Peyer's patch (tissue), 4 donors: ENCODE data around the gene NAT10.

Experiments used
- POLR2A ChIP-seq, 2 donors: fragments of 450-650 bp; IDR thresholded peaks; one replicate each; pipeline ENCODE4 v1.5.1; 2017; ENCODE audit warnings: antibody characterized with exemption in 2 of 2, mild to moderate bottlenecking in 2 of 2, moderate library complexity in 2 of 2
- TF ChIP-seq, protein P1 (sequence below), 6 experiments: fragments of 450-650 bp in 4 of 6; fragments of 200-600 bp in 2 of 6; sonication (generic) in 1 of 6; IDR thresholded peaks; one replicate each; pipeline ENCODE4 v1.5.1; 2017 to 2019; ENCODE audit warnings: antibody characterized with exemption in 6 of 6, mild to moderate bottlenecking in 3 of 6, moderate library complexity in 1 of 6

DNA sequence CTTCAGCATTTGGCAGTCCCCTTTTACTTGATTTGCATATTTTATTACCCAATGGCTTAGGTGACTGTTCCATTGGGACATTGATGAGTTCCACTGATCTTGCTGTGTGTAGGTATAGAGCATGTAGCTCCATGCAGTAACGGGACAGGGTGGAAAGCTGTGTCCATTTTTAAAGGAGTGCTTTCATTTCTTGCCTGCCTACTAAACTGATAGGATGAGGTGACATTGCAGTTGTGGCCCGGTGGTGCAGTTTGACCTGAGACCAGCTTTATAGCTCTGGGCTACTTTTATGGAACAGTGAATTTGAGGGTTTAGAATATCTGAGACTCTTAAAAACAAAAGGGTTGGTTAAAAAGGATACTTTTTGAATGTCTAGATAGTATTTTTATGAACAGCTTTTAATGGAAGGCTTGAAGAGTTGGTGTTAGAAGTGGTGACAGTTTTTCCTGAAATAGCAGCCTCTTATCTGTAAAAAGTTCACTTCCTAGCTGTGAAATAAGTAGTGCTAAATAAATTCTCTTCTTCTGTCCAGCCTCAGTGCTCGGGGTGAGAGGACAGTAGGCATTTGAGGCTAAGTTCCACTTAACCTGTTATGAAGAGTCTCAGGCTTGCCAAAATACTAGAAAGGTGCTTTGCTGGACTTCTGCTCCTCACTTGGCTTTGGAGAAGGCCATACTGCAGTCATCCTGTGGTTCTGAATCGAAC is 27.0 kb downstream of the NAT10 start:
- TF ChIP-seq, protein P1, sequence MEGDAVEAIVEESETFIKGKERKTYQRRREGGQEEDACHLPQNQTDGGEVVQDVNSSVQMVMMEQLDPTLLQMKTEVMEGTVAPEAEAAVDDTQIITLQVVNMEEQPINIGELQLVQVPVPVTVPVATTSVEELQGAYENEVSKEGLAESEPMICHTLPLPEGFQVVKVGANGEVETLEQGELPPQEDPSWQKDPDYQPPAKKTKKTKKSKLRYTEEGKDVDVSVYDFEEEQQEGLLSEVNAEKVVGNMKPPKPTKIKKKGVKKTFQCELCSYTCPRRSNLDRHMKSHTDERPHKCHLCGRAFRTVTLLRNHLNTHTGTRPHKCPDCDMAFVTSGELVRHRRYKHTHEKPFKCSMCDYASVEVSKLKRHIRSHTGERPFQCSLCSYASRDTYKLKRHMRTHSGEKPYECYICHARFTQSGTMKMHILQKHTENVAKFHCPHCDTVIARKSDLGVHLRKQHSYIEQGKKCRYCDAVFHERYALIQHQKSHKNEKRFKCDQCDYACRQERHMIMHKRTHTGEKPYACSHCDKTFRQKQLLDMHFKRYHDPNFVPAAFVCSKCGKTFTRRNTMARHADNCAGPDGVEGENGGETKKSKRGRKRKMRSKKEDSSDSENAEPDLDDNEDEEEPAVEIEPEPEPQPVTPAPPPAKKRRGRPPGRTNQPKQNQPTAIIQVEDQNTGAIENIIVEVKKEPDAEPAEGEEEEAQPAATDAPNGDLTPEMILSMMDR (IDR thresholded peaks at IDR 0.05): no peak
- TF ChIP-seq POLR2A (IDR thresholded peaks at IDR 0.05): no peak
